Measurements from ENCODE around the gene NAALADL2. TPM values are rescaled to one million over a fixed set of nuclear protein-coding genes. Genes with fewer than 3 reads are reported as not detected.
"Not testable (repeated sequence)": the region's sequence is repeated elsewhere in the genome, so short reads cannot be mapped to it uniquely, and the experiment has no call there.

Gene NAALADL2
- total RNA-seq, 2 donors from 2014 or later, result 6.2 to 14.5 TPM

- ATAC-seq, result no peak
- Histone ChIP-seq H3K27me3 (no peaks in the 10 kb centered on the region), H3K4me3 (no peak overlapping the region), H3K9me3 (no peaks in the 10 kb centered on the region), H3K4me1 (no peaks in the 10 kb centered on the region), H3K27ac (no peak overlapping the region), H3K36me3 (replicated peaks in 1 of 2; ENCODE audit: insufficient read depth in 1 of 2, low read depth in 2 of 2) (no peaks in the 10 kb centered on the region)
- DNase-seq, result no peak
- 78 to 82% methylated on average over 3 of the region's 3 CpGs for WGBS, 2 donors
- no peak for TF ChIP-seq POLR2A (IDR thresholded peaks at IDR 0.05)
- TF ChIP-seq CTCF (IDR thresholded peaks at IDR 0.05), result no peak
- intact Hi-C loops (cut with DNase I), result no loop called here
Observed at GRCh38 chr3:175521406-175521805, 662.3 kb downstream of the NAALADL2 start.

GRCh38 chr3:175526191-175526590 lies 667.1 kb downstream of the NAALADL2 start:
- TF ChIP-seq POLR2A (IDR thresholded peaks at IDR 0.05) (no peak), CTCF (IDR thresholded peaks at IDR 0.05) (no peak)
- ATAC-seq (no peak), DNase-seq (no peak)
- no peaks in the 10 kb centered on the region for H3K4me1 ChIP-seq
- 23 to 42% methylated on average over 2 of the region's 2 CpGs for WGBS, 2 donors
- H3K9me3 ChIP-seq, result no peaks in the 10 kb centered on the region
- intact Hi-C loops (cut with DNase I), result no loop called here
- H3K36me3 ChIP-seq (replicated peaks in 1 of 2; ENCODE audit: insufficient read depth in 1 of 2, low read depth in 2 of 2), result no peaks in the 10 kb centered on the region
- peak overlapping the region in 1 of 4 donors; percentile 29 for H3K27ac ChIP-seq
- H3K27me3 ChIP-seq, result no peaks in the 10 kb centered on the region
- H3K4me3 ChIP-seq, result peak overlapping the region in 1 of 2 donors; percentile 6

DNA sequence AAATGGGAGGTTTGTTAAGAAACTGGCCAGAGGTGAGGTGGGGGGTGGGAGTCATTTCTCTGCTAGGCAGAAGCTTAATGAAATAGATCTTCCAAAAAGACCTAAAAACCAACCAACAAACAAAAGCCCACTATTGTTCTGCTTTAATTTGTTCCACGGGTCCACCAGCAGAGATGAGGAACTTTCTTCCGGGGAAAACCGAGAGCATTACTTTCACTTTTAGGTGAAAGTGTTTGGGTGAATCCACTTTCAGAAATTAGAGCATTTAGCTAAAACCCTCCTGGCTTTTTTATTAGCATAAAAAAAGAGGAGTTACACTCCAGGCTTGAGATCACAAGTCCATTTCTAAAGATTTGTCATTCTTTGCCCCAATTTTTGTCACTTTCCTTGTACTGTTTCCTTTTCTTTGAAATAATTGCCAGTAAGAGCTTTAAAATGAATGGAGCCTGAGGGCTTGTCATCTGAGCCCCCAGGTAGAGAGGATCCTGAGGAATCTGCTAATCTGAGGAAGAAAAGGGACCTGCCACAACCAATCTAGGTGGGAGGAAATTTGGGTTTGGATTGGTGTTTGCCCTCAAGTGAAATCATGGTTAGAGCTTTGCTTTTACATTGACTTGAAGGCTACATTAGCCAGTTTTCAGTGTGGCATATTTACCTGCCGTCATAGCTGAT lies 667.6 kb downstream of the NAALADL2 start:
- no peak for DNase-seq
- peak; percentile 24 for ATAC-seq
- Histone ChIP-seq H3K4me3 (peak overlapping the region in 1 of 2 donors; percentile 6), H3K9me3 (no peaks in the 10 kb centered on the region), H3K27me3 (no peaks in the 10 kb centered on the region), H3K4me1 (no peaks in the 10 kb centered on the region), H3K36me3 (replicated peaks in 1 of 2; ENCODE audit: insufficient read depth in 1 of 2, low read depth in 2 of 2) (no peaks in the 10 kb centered on the region), H3K27ac (peak overlapping the region in 1 of 4 donors; percentile 29)
- 29 to 53% methylated on average over 4 of the region's 4 CpGs for WGBS, 2 donors
- TF ChIP-seq POLR2A (IDR thresholded peaks at IDR 0.05) (no peak), CTCF (IDR thresholded peaks at IDR 0.05) (no peak)
- intact Hi-C loops (cut with DNase I), result no loop called here

- H3K27ac ChIP-seq; ATAC-seq; H3K4me1 ChIP-seq; intact Hi-C loops (cut with DNase I); H3K9me3 ChIP-seq; H3K4me3 ChIP-seq; H3K27me3 ChIP-seq; DNase-seq; H3K36me3 ChIP-seq (replicated peaks in 1 of 2; ENCODE audit: insufficient read depth in 1 of 2, low read depth in 2 of 2): not testable (repeated sequence)
- WGBS, 2 donors, result 67 to 71% methylated on average over 2 of the region's 2 CpGs
Observed at GRCh38 chr3:175528693-175529092, 669.6 kb downstream of the NAALADL2 start.

- no peaks in the 10 kb centered on the region for H3K36me3 ChIP-seq (replicated peaks in 1 of 2; ENCODE audit: insufficient read depth in 1 of 2, low read depth in 2 of 2)
- TF ChIP-seq POLR2A (IDR thresholded peaks at IDR 0.05), result no peak
- no peak for TF ChIP-seq CTCF (IDR thresholded peaks at IDR 0.05)
- intact Hi-C loops (cut with DNase I), result no loop called here
Observed at GRCh38 chr3:175535351-175535750, 676.2 kb downstream of the NAALADL2 start.

More at GRCh38 chr3:175535351-175535750, 676.2 kb downstream of the NAALADL2 start:
- H3K27me3 ChIP-seq, result no peaks in the 10 kb centered on the region
- H3K9me3 ChIP-seq, result no peaks in the 10 kb centered on the region
- ATAC-seq (no peak), DNase-seq (no peak)
- H3K4me1 ChIP-seq, result no peaks in the 10 kb centered on the region
- H3K4me3 ChIP-seq, result no peak overlapping the region
- no peak overlapping the region for H3K27ac ChIP-seq
- WGBS, 2 donors, result 61 to 67% methylated on average over 2 of the region's 2 CpGs

Measured in body of pancreas (tissue), 4 donors.